ENCODE data around the gene HOXA6.
A peak's percentile ranks its signal among the peaks of the same experiment; 100 is the strongest.

GRCh38 chr7:27110186-27111031 is 37.2 kb downstream of the HOXA6 start:
- TF ChIP-seq CTCF (IDR thresholded peaks at IDR 0.05) (no peak), EZH2phosphoT487 (IDR thresholded peaks at IDR 0.05) (peak; percentile 83), EZH2 (IDR thresholded peaks at IDR 0.05) (peak; percentile 97)

All from neural progenitor cell (in vitro differentiated cells).